Fibroblast of villous mesenchyme (primary cell): Measurements from ENCODE around the gene PTPN13. TPM values are rescaled to one million over a fixed set of nuclear protein-coding genes. Genes with fewer than 3 reads are reported as not detected.

ENCODE experiments used
- DNase-seq: peaks from one replicate; pipeline ENCODE4 v3.0.0-alpha.2; 2010; ENCODE audit warnings: low read depth
- H3K4me3 ChIP-seq: 2 replicates; pipeline ENCODE4 v1.5.1; 2011; ENCODE audit warnings: low read depth, mild to moderate bottlenecking, low read length
- total RNA-seq: library from RNA; depleted of rRNA; stranded (reverse); fragments of >200 nt; gene quantifications from 2 replicates; pipeline ENCODE4 v1.2.3, GENCODE V29; 2012
- TF ChIP-seq, protein P1 (sequence below): IDR thresholded peaks from 2 replicates; pipeline ENCODE4 v1.5.1; 2012; ENCODE audit warnings: low read depth, mild to moderate bottlenecking, low read length; ENCODE audit not compliant: insufficient read depth

Gene PTPN13
- total RNA-seq, 1 donor: 73.0 TPM

GRCh38 chr4:86675548-86675947 is 81.4 kb downstream of the PTPN13 start:
- peak; percentile 35 for DNase-seq
- TF ChIP-seq, protein P1, sequence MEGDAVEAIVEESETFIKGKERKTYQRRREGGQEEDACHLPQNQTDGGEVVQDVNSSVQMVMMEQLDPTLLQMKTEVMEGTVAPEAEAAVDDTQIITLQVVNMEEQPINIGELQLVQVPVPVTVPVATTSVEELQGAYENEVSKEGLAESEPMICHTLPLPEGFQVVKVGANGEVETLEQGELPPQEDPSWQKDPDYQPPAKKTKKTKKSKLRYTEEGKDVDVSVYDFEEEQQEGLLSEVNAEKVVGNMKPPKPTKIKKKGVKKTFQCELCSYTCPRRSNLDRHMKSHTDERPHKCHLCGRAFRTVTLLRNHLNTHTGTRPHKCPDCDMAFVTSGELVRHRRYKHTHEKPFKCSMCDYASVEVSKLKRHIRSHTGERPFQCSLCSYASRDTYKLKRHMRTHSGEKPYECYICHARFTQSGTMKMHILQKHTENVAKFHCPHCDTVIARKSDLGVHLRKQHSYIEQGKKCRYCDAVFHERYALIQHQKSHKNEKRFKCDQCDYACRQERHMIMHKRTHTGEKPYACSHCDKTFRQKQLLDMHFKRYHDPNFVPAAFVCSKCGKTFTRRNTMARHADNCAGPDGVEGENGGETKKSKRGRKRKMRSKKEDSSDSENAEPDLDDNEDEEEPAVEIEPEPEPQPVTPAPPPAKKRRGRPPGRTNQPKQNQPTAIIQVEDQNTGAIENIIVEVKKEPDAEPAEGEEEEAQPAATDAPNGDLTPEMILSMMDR: no peak
- no peak overlapping the region for H3K4me3 ChIP-seq

DNA sequence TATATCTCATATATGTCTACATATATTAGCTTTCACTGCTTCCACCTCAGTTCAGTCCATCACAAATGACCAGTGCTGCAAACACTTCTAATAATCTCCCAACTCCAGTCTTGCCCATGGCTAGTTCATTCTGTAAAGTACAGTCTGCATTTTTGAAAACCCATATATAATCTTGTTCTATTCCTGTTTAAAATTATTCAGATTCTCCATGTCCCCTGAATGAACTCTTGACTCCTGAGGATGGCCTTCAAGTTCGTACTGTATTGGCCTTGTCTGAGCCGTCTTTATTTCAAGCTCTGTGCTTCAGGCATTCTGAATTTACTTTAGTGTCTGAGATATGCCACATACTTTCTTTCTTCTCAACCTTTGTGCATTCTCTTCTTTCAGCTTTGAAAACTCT is 84.7 kb downstream of the PTPN13 start:
- H3K4me3 ChIP-seq: no peak overlapping the region
- DNase-seq: no peak
- TF ChIP-seq, protein P1: no peak

GRCh38 chr4:86679441-86679840 is 85.3 kb downstream of the PTPN13 start:
- no peak overlapping the region for H3K4me3 ChIP-seq
- DNase-seq: no peak
- TF ChIP-seq, protein P1: no peak

DNA sequence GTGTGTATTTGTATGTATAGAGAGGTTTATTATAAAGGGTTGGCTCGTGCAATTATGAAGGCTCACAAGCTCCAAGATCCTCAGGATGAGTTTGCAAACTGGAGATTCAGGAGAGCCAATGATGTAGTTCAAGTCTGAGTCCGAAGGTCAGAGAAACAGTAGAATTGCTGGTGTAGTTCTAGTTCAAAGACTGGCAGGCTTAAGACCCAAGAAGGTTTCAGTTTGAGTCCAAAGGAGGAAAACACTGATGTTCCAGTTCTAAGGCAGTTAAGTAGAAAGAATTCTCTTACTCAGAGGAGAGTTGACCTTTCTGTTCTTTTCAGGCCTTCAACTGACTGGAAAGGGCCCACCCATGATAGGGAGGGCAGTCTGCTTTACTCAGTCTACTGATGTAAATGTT is 89.1 kb downstream of the PTPN13 start:
- no peak for DNase-seq
- H3K4me3 ChIP-seq: no peak overlapping the region
- TF ChIP-seq, protein P1: no peak

DNA sequence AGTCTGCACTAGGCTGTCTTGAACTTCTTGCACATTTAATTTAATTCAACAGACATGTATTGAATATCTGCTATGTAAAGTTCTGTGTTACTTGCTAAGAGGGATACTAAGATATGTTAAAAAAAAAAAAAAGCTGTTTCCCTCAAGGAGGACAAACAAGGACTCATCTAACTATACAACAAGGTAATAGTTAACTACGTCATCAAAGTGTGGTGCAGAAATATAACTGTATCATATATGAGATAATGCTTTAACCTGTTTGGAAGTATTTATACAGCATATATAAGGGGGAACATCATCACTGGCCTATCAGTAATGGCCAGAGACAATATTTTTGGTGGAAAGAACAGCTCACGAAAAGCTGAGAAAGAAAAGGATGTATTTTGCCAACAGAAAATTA is 89.9 kb downstream of the PTPN13 start:
- no peak overlapping the region for H3K4me3 ChIP-seq
- TF ChIP-seq, protein P1: no peak

DNA sequence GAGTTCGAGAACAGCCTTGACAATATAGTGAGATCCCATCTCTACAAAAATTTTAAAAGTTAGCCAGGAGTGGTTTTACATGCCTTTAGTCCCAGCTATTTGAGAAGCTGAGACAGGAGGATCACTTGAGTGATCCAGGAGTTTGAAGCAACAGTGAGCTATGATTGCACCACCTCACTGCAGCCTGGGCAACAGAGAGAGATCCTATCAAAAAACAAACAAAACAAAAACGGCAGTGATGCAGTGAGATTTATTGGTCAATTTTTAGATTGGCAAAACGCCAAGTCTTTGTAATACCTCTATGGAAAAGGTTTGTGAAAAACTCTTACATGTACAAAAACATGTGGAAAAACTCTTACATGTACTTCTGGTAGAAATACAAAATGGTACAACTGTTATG is 91.3 kb downstream of the PTPN13 start:
- TF ChIP-seq, protein P1: no peak
- peak; percentile 61 for DNase-seq
- no peak overlapping the region for H3K4me3 ChIP-seq

More for the DNA sequence above, 89.9 kb downstream of the PTPN13 start:
- no peak for DNase-seq

DNA sequence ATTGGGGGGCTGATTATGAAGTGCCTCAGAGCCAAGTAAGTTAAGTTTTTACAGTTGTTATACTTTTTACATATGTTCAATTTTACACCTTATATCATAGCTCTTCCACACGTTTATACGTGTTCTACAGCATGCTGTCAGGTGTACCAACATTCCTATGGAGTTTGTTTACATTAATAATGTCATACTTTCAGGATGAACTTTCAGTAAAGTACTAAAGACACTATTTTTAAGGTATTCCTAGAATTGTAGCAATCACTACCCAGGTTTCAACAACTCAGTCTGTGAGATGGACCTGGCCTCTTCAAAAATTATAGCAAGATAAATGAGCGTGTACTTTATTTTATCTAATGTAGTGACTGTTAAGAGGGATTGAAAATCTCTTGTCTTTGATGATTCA is 92.6 kb downstream of the PTPN13 start:
- H3K4me3 ChIP-seq: no peak overlapping the region
- TF ChIP-seq, protein P1: no peak
- no peak for DNase-seq
